Embryonic facial prominence (tissue), 1 donor: Measurements from ENCODE around the gene SF3A2.
"Not testable (repeated sequence)": the region's sequence is repeated elsewhere in the genome, so short reads cannot be mapped to it uniquely, and the experiment has no call there.

Experiments
- DNase-seq: peaks from one replicate; pipeline ENCODE4 v3.0.0-alpha.2; 2016; ENCODE audit errors: extremely low spot score

The SF3A2 gene, protein sequence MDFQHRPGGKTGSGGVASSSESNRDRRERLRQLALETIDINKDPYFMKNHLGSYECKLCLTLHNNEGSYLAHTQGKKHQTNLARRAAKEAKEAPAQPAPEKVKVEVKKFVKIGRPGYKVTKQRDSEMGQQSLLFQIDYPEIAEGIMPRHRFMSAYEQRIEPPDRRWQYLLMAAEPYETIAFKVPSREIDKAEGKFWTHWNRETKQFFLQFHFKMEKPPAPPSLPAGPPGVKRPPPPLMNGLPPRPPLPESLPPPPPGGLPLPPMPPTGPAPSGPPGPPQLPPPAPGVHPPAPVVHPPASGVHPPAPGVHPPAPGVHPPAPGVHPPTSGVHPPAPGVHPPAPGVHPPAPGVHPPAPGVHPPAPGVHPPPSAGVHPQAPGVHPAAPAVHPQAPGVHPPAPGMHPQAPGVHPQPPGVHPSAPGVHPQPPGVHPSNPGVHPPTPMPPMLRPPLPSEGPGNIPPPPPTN

DNA sequence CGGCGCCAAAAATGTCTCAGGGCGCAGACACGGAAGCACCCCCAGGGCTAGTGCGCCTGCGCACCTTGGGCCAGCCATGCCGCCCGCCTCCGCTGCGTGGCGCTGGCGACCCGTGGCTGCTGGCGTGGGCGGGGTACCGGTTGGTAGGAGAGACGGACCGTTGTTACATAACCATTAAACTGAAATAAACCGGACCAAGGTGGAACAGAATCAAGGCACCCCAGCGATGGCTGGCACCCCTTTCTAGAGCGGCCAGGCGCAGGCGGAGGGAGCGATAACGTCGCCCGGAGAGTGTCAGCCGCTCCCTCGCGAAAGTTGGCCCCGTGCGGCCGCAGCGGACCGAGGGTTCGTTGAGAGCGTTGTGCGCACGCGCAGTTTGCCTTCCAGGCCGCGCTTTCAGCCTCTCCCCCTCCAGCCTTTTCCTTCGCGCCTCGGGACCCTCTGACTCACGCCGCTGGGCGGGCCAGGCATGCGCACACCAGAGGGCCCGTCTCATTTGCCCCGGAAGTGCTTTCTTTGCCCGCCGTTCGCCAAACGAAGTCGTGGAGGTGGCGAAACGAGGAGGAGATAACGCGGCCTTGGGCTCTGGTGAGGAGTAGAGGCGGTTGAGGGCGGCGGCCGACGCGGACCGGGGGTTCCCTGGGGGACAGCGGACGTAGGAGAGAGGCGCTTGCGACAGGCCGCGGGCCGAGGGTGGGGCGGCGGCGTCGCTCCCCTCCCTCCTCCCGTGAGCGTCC, at the start of gene SF3A2, which contains the start of gene PLEKHJ1:
SF3A2 (plus strand) TSS at position 511 of the 737 bp plus-strand sequence. CDS start 6,595 bp downstream, outside the sequence.
PLEKHJ1 (minus strand) TSS at position 16 of the 737 bp plus-strand sequence. CDS start 81 bp downstream, outside the sequence.
- DNase-seq, result peak; percentile 94

DNA sequence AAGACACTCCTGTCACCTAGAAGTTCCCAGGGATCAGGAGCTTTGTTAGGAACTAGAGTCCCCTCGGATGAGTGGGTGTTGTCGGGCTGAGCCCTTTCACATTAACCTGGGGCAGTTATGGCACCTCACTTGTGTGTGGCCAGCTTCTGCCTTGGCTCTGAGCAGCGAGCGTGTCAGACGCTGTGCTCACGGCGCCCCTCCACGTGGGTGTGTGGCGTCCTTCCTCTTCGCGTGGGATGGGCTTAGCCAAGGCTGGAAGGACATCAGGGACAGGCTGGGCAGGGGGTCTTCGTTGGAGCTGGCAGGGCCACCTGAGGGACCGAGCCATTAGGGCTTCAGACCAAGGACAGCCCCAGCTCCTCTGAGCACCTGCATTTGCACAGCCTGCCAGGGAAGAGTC, 49.5 kb upstream of the SF3A2 start:
- no peak for DNase-seq

DNA sequence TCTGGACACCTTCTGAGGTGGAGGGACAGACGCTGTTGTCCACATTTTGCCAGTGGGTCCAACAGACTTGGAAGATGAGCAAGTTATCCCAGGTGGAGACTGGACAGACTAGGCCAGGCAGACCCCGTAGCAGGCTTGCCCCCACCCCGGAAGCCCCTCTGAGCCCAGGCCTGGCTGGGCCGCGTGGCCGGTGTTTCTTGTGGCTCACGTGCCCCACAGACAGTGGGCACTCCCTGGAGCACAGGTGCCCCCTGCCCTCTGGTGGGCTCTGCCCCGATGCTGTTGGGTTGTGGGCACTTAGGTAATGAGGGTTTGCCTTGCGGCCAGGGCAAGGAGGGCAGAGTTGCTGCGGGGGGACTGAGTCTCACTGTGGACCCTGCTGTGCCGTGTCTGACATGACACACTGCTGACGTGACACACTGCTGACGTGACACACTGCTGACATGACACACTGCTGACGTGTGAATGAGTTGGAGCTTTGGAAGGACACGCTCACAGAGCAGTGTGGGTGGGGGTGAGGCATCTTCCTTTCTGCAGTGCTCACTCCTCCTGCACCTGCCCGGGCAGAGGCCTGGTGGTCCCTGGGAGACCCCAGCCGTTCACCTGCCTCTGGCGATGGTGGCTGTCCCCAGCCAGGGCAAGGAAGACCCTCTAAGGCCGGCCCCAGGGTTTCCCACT, 47.8 kb upstream of the SF3A2 start:
- DNase-seq, result no peak

DNA sequence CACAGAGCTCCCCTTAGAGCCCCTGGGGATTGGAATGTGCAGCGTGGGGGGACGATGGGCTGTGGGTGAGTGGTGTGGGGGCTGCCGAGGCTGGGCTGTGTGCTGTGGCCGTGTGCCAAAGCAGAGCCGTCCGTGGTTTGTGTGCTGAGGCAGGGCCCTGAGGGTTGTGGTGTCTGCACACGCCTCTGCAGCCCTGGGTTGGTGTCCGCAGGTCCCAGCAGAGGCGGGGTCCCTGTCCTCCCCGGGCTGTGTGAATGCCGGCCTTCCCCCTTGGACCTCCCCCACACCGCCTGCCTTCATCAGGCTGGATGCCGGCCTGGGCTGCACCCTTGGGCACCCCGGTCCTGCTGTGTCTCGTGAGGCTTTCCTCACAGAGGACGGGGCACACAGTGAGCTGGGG, 46.7 kb upstream of the SF3A2 start:
- DNase-seq, result no peak

DNA sequence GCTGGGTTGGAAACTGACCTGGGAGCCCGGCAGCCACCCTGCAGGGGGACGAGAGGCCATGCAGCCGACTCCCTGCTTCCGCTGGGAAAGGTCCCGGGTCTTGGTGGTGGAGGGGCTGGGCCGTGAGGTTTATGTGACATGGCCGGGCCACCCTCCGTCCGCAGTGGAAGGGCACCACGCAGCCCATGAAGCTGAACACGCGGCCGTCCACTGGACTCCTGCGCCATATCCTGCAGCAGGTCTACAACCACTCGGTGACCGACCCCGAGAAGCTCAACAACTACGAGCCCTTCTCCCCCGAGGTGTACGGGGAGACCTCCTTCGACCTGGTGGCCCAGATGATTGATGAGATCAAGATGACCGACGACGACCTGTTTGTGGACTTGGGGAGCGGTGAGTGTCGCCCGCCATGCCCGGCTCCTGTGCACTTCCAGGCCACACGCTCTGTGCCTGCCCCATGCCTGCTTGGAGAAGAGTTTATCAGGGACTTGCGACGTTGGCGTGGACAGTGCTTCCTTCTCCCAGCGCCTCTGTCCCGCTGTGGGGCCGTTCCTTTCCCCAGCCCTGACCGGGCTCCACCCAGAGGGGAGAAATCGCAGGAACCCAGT, 45.7 kb upstream of the SF3A2 start:
- no peak for DNase-seq

DNA sequence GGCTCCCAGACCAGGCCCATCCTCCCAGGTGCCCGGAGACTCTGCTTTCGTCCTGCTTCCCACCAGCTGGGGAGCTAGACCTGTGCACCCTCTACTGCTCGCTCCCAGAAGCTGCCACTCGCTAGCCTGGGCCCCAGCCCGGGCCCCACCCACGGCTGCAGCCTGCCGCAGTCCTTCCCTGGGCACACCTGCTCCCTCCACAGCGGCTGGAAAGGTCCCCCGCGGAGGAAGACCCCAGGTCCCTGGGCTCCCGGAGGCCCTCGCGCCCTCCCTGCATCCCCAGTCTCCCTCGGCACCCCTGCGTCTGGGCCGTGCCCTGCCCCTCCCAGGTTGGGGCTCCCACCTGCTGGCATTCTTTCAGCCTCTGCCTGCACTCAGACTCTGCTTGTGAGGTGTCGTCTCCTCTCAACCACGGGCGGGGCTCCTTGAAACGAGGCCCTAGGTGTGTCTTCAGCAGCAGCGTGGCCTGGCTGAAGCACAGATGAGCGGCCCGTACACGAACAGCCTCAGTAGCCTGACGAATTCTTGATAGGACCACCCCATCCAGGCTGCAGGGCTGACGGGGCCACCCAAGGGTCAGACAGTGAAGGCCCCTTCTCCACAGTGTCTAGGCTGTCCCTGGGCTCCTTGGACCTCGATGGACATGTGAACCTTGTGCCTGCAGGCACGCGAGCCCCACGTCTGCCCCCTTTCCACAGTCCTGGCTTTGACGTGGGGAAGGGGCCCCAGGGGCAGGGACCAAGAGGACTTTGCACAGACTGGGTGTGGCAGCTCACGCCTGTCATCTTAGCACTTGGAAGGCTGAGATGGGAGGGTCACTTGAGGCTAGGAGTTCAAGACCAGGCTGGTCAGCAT, 44.9 kb upstream of the SF3A2 start:
- no peak for DNase-seq

DNA sequence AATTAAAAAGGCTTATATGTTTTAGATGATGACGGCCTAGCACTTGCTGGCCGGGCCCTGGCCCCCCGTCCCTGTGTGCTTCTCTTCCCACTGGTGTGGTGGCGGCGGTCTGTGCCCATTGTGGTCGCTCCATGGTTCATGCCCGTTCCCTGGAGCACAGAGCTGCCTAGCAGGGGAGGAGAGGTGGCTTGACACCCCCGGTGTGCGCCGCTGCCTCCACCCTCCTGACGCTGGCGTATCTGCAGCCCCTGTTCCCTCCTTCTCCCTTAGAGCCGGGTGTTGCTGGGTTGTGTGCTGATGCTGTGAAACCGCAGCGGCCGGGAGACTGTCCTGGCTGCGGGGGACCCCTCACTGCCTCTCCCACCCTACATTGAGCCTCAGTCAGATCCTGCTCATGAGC, 43.8 kb upstream of the SF3A2 start:
- no peak for DNase-seq

DNA sequence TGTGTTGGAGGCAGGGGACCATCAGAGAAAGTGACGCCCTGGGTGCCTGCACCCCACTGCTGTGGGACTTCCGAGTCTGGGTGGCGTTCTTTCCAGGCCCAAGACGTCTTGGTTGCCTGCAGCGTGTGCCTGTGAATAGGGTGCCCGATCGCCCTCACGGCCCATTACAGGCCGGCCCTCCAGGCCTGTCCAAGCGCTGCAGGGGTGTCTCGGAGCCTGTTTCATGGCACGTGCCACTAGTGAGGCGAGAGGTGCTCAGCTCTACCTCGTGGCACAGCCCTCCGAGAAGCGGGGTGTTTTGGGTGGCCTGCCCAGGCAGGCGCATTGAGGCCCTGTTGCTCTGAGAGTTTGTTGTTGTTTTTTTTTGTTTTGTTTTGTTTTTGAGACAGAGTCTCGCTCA, 42.8 kb upstream of the SF3A2 start:
- DNase-seq, result no peak

DNA sequence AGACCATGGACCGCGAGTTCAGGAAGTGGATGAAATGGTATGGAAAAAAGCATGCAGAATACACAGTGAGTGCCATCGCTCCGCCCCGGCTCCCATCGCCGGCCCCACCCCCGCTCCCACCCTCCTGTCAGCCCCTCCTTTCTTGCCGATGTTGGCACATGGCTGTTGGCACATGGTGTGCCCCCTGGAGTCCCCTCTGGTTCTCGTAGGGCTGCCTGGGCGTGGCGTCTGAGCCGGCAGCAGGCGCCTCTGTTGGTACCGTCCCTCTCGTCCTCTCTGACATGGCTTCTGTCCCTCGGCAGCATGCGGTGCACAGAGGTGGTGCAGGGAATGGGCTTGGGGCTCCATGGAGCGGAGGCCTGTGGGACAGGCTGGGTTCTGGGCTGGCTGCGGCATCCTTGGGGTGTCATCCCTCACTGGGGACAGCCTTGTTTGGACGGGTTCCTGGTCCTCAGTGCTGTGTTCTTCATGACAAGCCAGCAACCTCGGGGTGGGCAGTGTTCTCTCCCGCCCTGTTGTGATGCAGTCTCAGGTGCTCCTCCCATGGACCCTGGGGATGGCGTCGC, 42.0 kb upstream of the SF3A2 start:
- DNase-seq, result no peak

DNA sequence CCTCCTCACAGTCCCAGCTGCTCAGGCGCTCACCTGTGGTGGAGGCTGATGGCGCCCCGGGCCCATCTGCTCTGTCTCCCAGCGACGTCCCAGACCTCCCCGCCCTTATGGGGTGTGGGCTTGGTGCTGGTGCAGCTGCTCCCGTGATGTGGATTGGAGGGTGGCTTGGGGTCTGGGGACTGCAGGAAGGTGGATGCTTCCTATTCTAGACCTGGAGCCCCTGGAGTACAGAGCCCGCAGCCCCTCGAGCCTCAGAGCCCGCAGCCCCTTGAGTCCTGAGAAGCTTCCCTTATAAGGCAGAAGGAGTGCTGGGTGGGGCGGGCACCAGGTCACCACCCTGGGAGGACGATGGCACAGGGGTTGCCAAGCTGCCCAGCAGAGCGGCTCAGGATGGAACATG, 41.3 kb upstream of the SF3A2 start:
- DNase-seq, result no peak

DNA sequence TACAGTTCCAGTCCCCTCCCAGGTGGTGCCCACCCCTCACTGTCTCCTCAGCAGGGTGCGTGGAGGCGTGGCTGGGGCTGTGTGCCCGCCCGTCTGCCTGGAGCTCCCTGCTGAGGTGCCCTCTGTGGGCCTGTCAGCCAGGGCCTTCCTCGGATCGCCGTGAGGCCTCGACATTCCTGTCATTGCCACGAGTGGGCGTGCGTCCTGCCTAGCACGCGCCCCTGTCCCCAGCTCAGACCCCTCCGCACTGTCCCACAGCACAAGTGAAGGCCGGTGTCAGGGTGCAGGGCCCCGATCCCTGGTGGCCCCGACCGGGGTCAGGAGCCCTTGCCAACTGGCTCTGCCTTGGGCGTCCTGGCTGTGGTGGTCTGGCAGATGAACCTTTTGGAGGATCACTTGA, 40.7 kb upstream of the SF3A2 start:
- no peak for DNase-seq

DNA sequence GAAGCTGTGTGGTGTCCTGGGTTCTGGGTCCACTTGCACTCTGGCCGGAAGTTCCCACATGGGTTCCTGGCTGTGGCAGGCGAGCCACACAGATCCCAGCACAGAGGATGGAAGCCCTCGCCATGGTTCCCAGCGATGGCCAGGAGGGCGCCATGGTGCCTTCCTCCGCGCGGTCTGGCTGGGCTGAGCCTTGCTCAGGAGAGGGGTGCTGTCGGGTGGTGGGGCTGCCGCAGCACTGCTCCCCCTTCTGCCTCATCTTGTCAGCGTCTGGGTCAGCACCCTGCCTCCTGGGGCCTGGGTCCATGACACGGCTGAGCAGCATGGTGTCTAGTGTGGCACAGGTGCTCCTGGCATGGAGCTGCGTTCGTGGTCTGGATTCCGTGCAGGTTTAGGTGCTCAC, 39.4 kb upstream of the SF3A2 start:
- no peak for DNase-seq

DNA sequence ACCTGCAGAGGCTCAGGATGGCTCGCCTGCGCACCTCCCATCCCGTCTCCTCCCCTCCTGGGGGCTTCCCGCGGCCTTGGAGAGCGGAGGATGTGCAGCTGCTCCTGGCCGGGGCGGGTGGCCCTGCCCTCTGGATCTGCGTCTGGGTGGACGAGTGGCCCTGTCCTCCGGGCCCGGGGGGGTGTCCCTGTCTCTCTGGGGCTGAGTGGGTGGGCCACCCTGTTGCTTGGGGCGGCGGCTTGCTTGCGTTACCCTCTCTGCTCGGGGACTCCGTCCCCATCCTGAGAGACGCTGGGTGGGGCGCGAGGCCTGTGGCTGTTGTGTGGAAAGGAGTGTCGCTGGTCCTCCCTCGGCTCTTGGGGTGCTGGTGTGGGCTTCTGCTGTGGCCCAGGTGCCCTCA, 38.3 kb upstream of the SF3A2 start:
- DNase-seq, result no peak

DNA sequence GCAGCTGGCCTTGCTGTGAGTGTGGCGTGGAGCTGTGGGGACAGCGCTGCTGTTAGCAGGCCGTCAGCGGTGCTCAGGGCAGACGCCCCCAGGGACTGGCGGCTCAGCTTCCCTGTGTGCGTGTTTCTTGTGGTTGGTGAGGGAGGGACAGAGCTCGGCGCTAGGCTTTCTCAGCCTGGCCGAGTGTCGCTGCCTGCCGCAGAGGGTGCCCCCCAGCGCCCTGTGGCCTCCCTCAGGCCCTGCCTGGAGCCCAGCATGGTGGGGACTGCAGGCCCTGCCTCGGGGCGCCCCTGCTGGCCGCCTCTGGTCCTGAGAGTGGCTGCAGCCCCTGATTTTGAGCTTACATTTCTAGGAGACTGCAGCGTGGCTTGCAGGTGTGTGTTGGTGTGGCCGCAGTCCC, 37.4 kb upstream of the SF3A2 start:
- DNase-seq, result no peak

DNA sequence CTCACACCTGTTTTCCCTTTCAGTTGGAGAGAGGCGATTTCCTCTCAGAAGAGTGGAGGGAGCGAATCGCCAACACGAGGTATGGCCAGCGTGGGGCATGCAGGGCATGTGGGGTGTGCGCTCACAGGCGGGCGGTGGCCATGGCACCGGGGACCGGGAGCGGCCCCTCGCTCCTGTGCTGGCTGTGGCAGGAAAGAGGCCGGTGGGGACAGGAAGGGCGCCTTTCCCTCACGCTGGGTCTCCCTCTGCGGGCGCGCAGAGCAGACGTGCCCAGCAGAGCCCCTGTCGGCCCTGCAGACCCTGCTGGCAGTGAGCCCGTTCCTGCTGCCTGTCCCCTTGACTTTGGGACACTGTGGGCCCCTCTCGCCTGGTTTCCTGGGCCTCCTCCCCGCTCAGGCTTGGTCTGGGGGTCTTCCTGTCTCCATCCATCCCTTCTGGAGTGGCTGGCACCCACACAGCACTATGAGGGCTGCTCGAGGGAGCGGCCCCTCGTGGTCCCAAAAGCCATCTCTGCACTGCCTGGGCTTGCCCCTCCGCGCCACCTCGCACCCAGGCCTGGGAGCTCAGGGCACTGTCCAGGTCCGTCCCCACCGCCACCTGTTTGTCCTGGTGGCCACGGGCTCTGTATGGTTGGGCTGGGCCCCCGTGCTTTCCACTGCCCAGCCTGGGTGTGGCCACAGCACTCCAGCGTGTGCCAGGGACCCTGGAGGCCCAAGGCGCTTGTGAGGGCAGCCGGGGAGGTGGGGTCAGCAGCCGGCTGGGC, 36.6 kb upstream of the SF3A2 start:
- no peak for DNase-seq

DNA sequence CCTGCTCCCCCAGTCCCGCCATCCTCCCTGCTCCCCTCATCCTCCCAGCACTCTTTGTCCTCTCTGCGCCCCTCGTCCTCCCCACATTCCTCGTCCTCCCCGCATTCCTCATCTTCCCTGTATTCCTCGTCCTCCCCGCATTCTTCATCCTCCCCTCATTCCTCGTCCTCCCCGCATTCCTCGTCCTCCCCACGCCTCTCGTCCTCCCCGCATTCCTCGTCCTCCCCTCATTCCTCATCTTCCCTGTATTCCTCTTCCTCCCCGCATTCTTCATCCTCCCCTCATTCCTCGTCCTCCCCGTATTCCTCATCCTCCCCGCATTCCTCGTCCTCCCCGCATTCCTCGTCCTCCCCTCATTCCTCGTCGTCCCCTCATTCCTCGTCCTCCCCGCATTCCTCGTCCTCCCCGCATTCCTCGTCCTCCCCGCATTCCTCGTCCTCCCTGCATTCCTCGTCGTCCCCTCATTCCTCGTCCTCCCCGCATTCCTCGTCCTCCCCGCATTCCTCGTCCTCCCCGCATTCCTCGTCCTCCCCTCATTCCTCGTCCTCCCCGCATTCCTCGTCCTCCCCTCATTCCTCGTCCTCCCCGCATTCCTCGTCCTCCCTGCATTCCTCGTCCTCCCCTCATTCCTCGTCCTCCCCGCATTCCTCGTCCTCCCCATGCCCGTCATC, 35.9 kb upstream of the SF3A2 start:
- DNase-seq, result not testable (repeated sequence)

DNA sequence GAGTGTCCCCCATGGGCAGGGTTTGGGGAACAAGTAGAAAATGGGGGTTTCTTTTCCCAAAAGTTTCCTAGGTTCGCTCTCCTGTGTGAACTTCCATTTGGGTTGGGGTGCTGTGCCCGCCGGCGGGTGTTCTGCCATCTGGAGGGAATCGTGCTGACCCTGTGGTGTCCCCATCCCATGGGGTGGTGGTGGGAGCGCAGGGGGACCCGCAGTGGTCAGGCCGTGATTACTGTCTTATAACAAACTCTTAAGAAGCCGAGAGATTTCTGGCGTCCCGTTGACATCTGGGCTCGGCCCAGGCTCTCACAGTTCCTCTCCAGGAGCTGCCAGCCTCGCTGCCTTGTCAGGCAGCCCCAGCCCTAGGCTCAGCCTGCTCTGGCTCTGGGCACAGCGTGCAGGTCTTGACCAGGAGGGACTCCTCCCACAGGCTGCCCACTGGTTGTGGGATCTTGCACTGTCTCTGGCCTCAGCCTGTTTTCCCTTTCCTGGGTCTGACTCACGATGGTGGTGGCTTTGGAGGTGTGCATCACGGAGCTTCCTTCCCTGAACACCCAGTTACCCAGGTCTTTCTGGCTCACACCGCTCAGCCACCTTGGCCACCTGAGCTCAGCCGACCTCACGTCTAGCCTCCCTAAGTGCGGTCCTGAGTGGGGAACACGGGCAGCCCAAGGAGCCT, 35.0 kb upstream of the SF3A2 start:
- no peak for DNase-seq

DNA sequence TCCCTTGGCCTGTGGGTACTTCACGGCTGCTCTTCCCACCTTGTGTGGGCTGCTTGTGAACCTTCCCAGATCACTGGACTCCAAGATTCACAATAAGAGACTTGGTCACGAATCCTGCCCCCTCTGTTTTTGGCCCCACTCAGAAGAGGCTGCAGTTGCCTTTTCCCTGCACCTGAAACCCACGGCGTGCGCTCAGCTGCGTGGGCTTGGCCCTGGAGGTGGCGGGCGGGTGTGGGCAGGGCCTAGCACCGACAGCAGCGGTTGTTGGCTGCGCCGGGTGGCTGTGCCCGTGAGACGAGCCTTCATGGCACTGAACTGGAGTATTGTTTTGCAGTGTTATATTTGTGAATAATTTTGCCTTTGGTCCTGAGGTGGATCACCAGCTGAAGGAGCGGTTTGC, 34.3 kb upstream of the SF3A2 start:
- DNase-seq, result no peak

DNA sequence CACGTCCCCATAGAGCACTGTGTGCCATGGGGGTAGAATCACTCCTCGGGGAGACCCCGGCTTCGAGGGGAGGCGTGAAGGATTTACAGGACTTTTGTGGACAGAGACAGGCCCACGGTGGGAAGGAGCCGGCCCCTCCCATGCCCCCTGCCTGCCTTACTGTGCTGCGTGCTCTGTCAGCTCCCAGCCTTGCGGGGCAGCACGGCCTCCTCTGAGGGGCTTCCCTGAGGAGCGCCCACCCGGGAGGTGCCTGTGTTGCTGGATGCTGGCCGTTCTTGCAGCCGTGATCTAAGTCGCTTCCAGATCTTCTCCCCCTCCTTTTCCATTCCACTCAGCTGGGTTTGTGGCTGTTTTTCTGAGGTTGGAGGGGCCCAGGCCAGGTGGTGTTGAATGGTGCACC, 29.6 kb upstream of the SF3A2 start:
- DNase-seq, result no peak
